ENCODE results near the gene KCNIP3.
"Not testable (repeated sequence)": the region's sequence is repeated elsewhere in the genome, so short reads cannot be mapped to it uniquely, and the experiment has no call there.

KCNIP3 gene

DNA sequence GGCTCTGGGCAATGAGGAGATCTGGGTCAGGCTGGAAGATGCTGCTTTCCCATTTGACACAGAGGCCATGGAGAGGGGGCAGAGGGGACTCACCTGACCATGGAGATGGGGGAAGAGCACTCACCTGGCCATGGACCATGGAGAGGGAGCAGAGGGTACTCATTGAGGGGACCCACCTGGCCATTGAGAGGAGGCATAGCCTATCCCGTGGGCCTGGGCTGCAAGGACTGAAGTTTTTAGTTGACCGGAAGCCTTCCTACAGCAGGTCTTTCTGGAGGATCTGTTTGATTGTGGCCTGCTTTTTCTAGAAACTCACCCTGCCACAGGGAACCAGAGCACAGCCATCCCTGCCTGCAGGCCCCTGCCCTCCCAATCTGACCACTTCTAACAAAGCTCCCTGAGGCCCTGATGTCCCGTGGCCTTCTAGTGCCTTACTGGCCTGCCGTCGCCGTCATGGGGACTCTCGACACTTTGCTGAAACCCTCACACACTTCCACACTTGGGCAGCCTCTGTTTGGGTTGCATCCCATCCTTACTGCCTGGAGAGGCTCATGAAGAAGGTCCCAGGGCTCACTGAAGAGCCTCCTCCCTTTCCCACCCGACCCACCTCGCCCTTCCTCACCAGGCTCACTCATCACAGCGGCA, 28.0 kb upstream of the KCNIP3 start:
- no peak overlapping the region for H3K27ac Mint-ChIP-seq
- H3K36me3 Mint-ChIP-seq (ENCODE audit: low read depth), result no peaks in the 10 kb centered on the region
- TF ChIP-seq, protein P1, sequence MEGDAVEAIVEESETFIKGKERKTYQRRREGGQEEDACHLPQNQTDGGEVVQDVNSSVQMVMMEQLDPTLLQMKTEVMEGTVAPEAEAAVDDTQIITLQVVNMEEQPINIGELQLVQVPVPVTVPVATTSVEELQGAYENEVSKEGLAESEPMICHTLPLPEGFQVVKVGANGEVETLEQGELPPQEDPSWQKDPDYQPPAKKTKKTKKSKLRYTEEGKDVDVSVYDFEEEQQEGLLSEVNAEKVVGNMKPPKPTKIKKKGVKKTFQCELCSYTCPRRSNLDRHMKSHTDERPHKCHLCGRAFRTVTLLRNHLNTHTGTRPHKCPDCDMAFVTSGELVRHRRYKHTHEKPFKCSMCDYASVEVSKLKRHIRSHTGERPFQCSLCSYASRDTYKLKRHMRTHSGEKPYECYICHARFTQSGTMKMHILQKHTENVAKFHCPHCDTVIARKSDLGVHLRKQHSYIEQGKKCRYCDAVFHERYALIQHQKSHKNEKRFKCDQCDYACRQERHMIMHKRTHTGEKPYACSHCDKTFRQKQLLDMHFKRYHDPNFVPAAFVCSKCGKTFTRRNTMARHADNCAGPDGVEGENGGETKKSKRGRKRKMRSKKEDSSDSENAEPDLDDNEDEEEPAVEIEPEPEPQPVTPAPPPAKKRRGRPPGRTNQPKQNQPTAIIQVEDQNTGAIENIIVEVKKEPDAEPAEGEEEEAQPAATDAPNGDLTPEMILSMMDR (IDR thresholded peaks at IDR 0.05; ENCODE audit: unreplicated experiment in 3 of 3), result no peak
- H3K9me3 Mint-ChIP-seq, result no peaks in the 10 kb centered on the region
- no peak overlapping the region for H3K4me3 Mint-ChIP-seq
- peaks cover 10% of the 10 kb centered on the region for H3K27me3 Mint-ChIP-seq (ENCODE audit: low read depth)
- peaks cover 4% of the 10 kb centered on the region for H3K4me1 Mint-ChIP-seq

DNA sequence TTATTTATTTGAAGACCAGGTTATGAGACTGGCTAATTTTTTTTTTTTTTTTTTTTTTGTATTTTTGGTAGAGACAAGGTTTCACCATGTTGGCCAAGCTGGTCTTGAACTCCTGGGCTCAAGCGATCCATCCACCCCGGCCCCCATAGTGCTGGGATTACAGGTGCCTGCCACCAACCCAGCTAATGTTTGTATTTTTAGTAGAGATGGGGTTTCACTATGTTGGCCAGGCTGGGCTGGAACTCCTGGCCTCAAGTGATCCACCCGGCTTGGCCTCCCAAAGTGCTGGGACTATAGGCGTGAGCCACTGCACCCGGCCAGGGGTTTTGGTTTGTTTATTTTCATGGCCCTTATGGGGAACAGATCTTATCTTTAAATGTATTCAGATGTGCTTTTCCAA, 27.4 kb upstream of the KCNIP3 start:
- not testable (repeated sequence) for H3K9me3 Mint-ChIP-seq; H3K4me3 Mint-ChIP-seq; H3K4me1 Mint-ChIP-seq; H3K36me3 Mint-ChIP-seq (ENCODE audit: low read depth); H3K27ac Mint-ChIP-seq
- peaks cover 10% of the 10 kb centered on the region for H3K27me3 Mint-ChIP-seq (ENCODE audit: low read depth)

DNA sequence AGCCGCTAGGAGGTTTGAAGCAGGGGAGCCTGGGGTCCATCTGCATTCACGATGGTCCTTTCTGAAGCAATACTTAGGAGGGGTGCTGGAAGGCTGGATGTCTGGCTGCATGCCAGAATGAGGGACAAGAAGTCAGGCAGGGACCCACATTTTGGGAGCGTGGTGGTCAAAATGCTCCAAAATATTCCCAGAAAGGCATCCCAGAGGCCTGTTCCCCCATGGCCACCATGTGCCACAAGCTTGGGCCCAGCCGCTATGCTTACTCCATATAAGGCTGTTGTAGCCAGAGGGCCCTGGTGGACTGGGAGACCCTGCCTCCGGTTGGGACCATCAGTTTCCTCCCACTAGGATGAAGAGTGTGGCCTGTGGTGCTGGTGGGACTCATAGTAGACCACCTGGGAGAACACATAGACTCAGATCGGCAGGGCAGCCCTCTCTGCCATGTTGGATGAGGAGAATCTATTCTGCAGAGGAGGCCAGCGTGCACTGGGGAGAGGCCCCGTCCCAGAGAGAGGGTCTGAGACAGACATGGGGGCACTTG, 26.5 kb upstream of the KCNIP3 start:
- peaks cover 7% of the 10 kb centered on the region for H3K27me3 Mint-ChIP-seq (ENCODE audit: low read depth)
- no peak overlapping the region for H3K4me3 Mint-ChIP-seq
- H3K36me3 Mint-ChIP-seq (ENCODE audit: low read depth), result no peaks in the 10 kb centered on the region
- no peak overlapping the region for H3K27ac Mint-ChIP-seq
- H3K9me3 Mint-ChIP-seq, result no peaks in the 10 kb centered on the region
- TF ChIP-seq, protein P1 (IDR thresholded peaks at IDR 0.05; ENCODE audit: unreplicated experiment in 3 of 3), result no peak
- H3K4me1 Mint-ChIP-seq, result no peaks in the 10 kb centered on the region

DNA sequence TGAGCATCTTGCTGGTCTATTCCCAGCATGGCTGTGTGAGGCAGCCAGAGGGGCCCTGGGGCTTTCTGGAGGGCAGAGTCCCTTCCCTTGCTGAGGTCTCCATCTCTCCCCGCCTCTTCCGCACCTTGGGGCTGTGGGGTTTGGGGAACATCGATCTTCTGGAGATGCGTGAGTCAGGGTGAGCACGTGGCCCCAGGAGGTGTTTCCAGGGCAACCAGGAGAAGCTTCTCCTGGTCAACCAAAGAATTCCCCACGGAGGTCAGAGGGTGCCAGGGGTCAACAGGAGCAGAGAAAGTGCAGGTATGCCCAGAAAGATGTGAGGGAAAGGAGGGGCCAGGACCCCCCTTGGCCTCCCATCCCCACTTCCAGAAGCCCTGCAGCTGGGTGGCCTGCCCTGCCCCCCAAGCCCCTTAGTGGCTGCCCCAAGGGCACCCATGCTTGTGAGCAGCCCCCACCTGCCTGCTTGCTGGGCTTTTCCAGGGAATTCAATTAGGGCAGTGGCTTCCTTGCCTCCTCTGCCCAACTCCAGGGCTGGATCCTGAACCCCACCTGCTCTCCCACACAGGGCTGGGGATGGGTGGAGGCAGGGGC, 25.7 kb upstream of the KCNIP3 start:
- H3K4me3 Mint-ChIP-seq, result no peak overlapping the region
- no peaks in the 10 kb centered on the region for H3K4me1 Mint-ChIP-seq
- H3K36me3 Mint-ChIP-seq (ENCODE audit: low read depth), result no peaks in the 10 kb centered on the region
- H3K9me3 Mint-ChIP-seq, result no peaks in the 10 kb centered on the region
- H3K27me3 Mint-ChIP-seq (ENCODE audit: low read depth), result peaks cover 5% of the 10 kb centered on the region
- H3K27ac Mint-ChIP-seq, result no peak overlapping the region
- TF ChIP-seq, protein P1 (IDR thresholded peaks at IDR 0.05; ENCODE audit: unreplicated experiment in 3 of 3), result no peak

DNA sequence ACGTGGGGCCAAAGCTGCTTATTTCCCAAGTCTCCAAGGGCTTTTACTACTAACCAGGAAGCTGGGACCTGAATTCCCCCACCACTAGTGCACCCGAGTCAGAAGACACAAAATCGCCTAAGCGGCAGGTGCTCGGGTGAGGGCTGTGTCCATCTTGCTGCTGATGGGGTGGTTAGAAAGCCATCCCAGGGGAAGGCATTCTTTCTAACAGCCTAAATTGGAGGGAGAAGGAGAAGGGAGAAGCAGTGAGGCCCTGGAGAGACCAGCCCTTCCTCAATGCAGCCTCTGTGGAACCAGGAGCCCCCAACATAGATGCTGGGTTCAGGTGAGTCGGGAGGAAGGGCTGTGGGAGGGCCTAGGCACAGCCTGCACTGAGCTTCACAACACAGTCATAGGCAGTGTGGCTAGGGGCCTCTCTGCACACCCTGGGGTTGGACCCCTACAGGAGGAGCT, 24.8 kb upstream of the KCNIP3 start:
- TF ChIP-seq, protein P1 (IDR thresholded peaks at IDR 0.05; ENCODE audit: unreplicated experiment in 3 of 3), result no peak
- no peak overlapping the region for H3K4me3 Mint-ChIP-seq
- H3K27ac Mint-ChIP-seq, result no peak overlapping the region
- H3K9me3 Mint-ChIP-seq, result no peaks in the 10 kb centered on the region
- H3K4me1 Mint-ChIP-seq, result no peaks in the 10 kb centered on the region
- H3K27me3 Mint-ChIP-seq (ENCODE audit: low read depth), result peaks cover 4% of the 10 kb centered on the region
- no peaks in the 10 kb centered on the region for H3K36me3 Mint-ChIP-seq (ENCODE audit: low read depth)

DNA sequence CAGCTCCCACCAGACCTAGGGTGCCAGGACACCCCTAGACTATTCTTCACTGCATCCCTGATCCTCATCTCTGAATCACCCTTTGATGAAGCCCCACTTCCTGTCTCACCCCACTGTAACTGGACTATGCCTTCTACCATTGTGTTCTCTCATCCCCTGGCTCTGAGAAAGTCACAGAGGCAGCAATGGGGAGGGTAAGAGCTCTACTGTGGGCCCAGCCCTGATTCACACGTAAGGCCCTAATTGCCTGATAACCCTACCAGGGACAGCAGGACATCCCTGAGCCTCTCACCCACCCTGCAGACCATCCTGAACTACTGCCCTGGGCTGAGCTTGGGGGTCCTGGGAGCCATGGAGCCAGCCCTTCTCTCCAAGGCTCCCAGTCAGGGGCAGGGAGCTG, 24.4 kb upstream of the KCNIP3 start:
- no peaks in the 10 kb centered on the region for H3K36me3 Mint-ChIP-seq (ENCODE audit: low read depth)
- H3K4me3 Mint-ChIP-seq, result no peak overlapping the region
- H3K27ac Mint-ChIP-seq, result no peak overlapping the region
- H3K27me3 Mint-ChIP-seq (ENCODE audit: low read depth), result peaks cover 4% of the 10 kb centered on the region
- no peaks in the 10 kb centered on the region for H3K9me3 Mint-ChIP-seq
- H3K4me1 Mint-ChIP-seq, result no peaks in the 10 kb centered on the region
- TF ChIP-seq, protein P1 (IDR thresholded peaks at IDR 0.05; ENCODE audit: unreplicated experiment in 3 of 3), result no peak

All from nephron (organoid).